ENCODE measurements around the gene CCDC170. TPM values are rescaled to one million over a fixed set of nuclear protein-coding genes. Genes with fewer than 3 reads are reported as not detected.

The CCDC170 gene
- total and polyA plus RNA-seq, 2 experiments from 2014 or later = 1.2 TPM

- no peak overlapping the region for H3K4me2 ChIP-seq
Observed at GRCh38 chr6:151637814-151638213, 144.0 kb downstream of the CCDC170 start.

GRCh38 chr6:151639750-151640149, 145.9 kb downstream of the CCDC170 start:
- no peaks in the 10 kb centered on the region for H3K9me3 ChIP-seq (ENCODE audit: low read depth)
- TF ChIP-seq CTCF (IDR thresholded peaks at IDR 0.05; ENCODE audit: poor library complexity) = no peak
- TF ChIP-seq EZH2 (IDR thresholded peaks at IDR 0.05; ENCODE audit: borderline replicate concordance) = no peak
- TF ChIP-seq EZH2phosphoT487 (IDR thresholded peaks at IDR 0.05; ENCODE audit: low read depth, severe bottlenecking, unreplicated experiment) = no peak
- no peaks in the 10 kb centered on the region for H3K36me3 ChIP-seq (replicated peaks; ENCODE audit: insufficient read depth, low read depth)
- no peaks in the 10 kb centered on the region for H3K79me2 ChIP-seq
- no peak overlapping the region for H3K4me2 ChIP-seq
- H4K20me1 ChIP-seq (ENCODE audit: insufficient read depth, poor library complexity, severe bottlenecking) = no peaks in the 10 kb centered on the region
- no peaks in the 10 kb centered on the region for H3K4me1 ChIP-seq (ENCODE audit: insufficient read depth)
- DNase-seq (ENCODE audit: low spot score) = no peak
- H3K27me3 ChIP-seq = no peaks in the 10 kb centered on the region
- WGBS (ENCODE audit: low lambda C conversion rate, missing lambda C conversion rate) = 80% methylated on average over 1 of the region's 1 CpG
- H3K4me3 ChIP-seq = no peak overlapping the region
- no peak overlapping the region for H2AFZ ChIP-seq
- H3K9me2 ChIP-seq (replicated peaks; ENCODE audit: insufficient read depth) = no peaks in the 10 kb centered on the region
- no peak overlapping the region for H3K27ac ChIP-seq

More at GRCh38 chr6:151637814-151638213, 144.0 kb downstream of the CCDC170 start:
- Histone ChIP-seq H2AFZ (no peak overlapping the region), H3K4me1 (ENCODE audit: insufficient read depth) (peaks cover 4% of the 10 kb centered on the region), H3K27me3 (no peaks in the 10 kb centered on the region), H3K9me3 (ENCODE audit: low read depth) (no peaks in the 10 kb centered on the region), H3K36me3 (replicated peaks; ENCODE audit: insufficient read depth, low read depth) (no peaks in the 10 kb centered on the region), H3K27ac (no peak overlapping the region), H3K79me2 (no peaks in the 10 kb centered on the region), H3K4me3 (no peak overlapping the region), H3K9me2 (replicated peaks; ENCODE audit: insufficient read depth) (no peaks in the 10 kb centered on the region), H4K20me1 (ENCODE audit: insufficient read depth, poor library complexity, severe bottlenecking) (no peaks in the 10 kb centered on the region)
- TF ChIP-seq EZH2phosphoT487 (IDR thresholded peaks at IDR 0.05; ENCODE audit: low read depth, severe bottlenecking, unreplicated experiment) (no peak), CTCF (IDR thresholded peaks at IDR 0.05; ENCODE audit: poor library complexity) (no peak), EZH2 (IDR thresholded peaks at IDR 0.05; ENCODE audit: borderline replicate concordance) (no peak)
- 80% methylated on average over 3 of the region's 3 CpGs for WGBS (ENCODE audit: low lambda C conversion rate, missing lambda C conversion rate)
- DNase-seq (ENCODE audit: low spot score) = no peak

- 92% methylated on average over 3 of the region's 3 CpGs for WGBS (ENCODE audit: low lambda C conversion rate, missing lambda C conversion rate)
- Histone ChIP-seq H3K4me3 (no peak overlapping the region), H3K4me1 (ENCODE audit: insufficient read depth) (no peaks in the 10 kb centered on the region), H3K79me2 (no peaks in the 10 kb centered on the region), H3K9me3 (ENCODE audit: low read depth) (no peaks in the 10 kb centered on the region), H3K9me2 (replicated peaks; ENCODE audit: insufficient read depth) (no peaks in the 10 kb centered on the region), H2AFZ (no peak overlapping the region), H3K36me3 (replicated peaks; ENCODE audit: insufficient read depth, low read depth) (no peaks in the 10 kb centered on the region), H3K27me3 (no peaks in the 10 kb centered on the region), H4K20me1 (ENCODE audit: insufficient read depth, poor library complexity, severe bottlenecking) (no peaks in the 10 kb centered on the region), H3K4me2 (no peak overlapping the region), H3K27ac (no peak overlapping the region)
- DNase-seq (ENCODE audit: low spot score) = no peak
- TF ChIP-seq EZH2 (IDR thresholded peaks at IDR 0.05; ENCODE audit: borderline replicate concordance) (no peak), CTCF (IDR thresholded peaks at IDR 0.05; ENCODE audit: poor library complexity) (no peak), EZH2phosphoT487 (IDR thresholded peaks at IDR 0.05; ENCODE audit: low read depth, severe bottlenecking, unreplicated experiment) (no peak)
Observed at GRCh38 chr6:151641028-151641427, 147.2 kb downstream of the CCDC170 start.
